Transverse colon (tissue), 4 donors: ENCODE results near the gene C22orf23.

ENCODE experiments used
- CTCF ChIP-seq, 5 experiments: fragments of 200-600 bp in 3 of 5; fragments of 450-650 bp in 2 of 5; sonication (generic) in 3 of 5; IDR thresholded peaks; 1 replicate in 2 of 5; 2 replicates in 3 of 5; pipeline ENCODE4 v1.5.1; 2016 to 2017; ENCODE audit warnings: antibody characterized with exemption in 5 of 5, inconsistent platforms in 3 of 5, mild to moderate bottlenecking in 2 of 5, moderate library complexity in 1 of 5
- POLR2A ChIP-seq: fragments of 450-650 bp; IDR thresholded peaks from one replicate; pipeline ENCODE4 v1.6.1; 2016; ENCODE audit warnings: antibody characterized with exemption, mild to moderate bottlenecking, moderate library complexity
- POLR2AphosphoS5 ChIP-seq, 3 donors: sonication (generic); formaldehyde crosslinking; IDR thresholded peaks; one replicate each; pipeline ENCODE4 v1.6.1; 2016; ENCODE audit warnings: antibody characterized with exemption in 3 of 3

GRCh38 chr22:37923927-37924326 is 29.5 kb downstream of the C22orf23 start:
- TF ChIP-seq CTCF (IDR thresholded peaks at IDR 0.05) (no peak), POLR2A (no peak), POLR2AphosphoS5 (IDR thresholded peaks at IDR 0.05) (no peak)
